Upper lobe of left lung (tissue), 4 donors: ENCODE results near the gene ABCC8.

Experiments used
- EP300 ChIP-seq, 4 donors: sonication (generic); formaldehyde crosslinking; IDR thresholded peaks; one replicate each; pipeline ENCODE4 v1.5.1; 2017; ENCODE audit warnings: antibody characterized with exemption in 4 of 4, control low read depth in 2 of 4
- POLR2A ChIP-seq, 4 donors: fragments of 450-650 bp; IDR thresholded peaks; one replicate each; pipeline ENCODE4 v1.5.1; 2016 to 2017; ENCODE audit warnings: antibody characterized with exemption in 4 of 4, mild to moderate bottlenecking in 2 of 4
- POLR2AphosphoS5 ChIP-seq, 2 donors: sonication (generic); formaldehyde crosslinking; IDR thresholded peaks; one replicate each; pipeline ENCODE4 v1.5.1; 2017; ENCODE audit warnings: antibody characterized with exemption in 2 of 2

- TF ChIP-seq POLR2AphosphoS5 (IDR thresholded peaks at IDR 0.05) (no peak), POLR2A (IDR thresholded peaks at IDR 0.05) (no peak), EP300 (IDR thresholded peaks at IDR 0.05) (no peak)
Observed at GRCh38 chr11:17508791-17509190, 32.1 kb upstream of the ABCC8 start.
